ENCODE data around the gene COL23A1. TPM values are rescaled to one million over a fixed set of nuclear protein-coding genes. Genes with fewer than 3 reads are reported as not detected.
A peak's percentile ranks its signal among the peaks of the same experiment; 100 is the strongest.

Gene COL23A1
- total RNA-seq, 2 donors from 2014 or later: 0.17 to 0.19 TPM

GRCh38 chr5:178544166-178544834 is 45.9 kb downstream of the COL23A1 start:
- ATAC-seq: no peak
- H3K9me3 Mint-ChIP-seq: no peaks in the 10 kb centered on the region
- H3K36me3 Mint-ChIP-seq: no peaks in the 10 kb centered on the region
- DNase-seq (ENCODE audit: low spot score): no peak
- no peak overlapping the region for H3K27ac Mint-ChIP-seq
- H3K4me1 Mint-ChIP-seq (ENCODE audit: low read depth in 2 of 2): peaks cover 0 to 4% of the 10 kb centered on the region in 2 donors
- H3K27me3 Mint-ChIP-seq: peaks cover 0 to 2% of the 10 kb centered on the region in 2 donors
- no peak overlapping the region for H3K4me3 Mint-ChIP-seq

GRCh38 chr5:178542455-178542854 is 47.7 kb downstream of the COL23A1 start:
- H3K27me3 Mint-ChIP-seq: peaks cover 0 to 6% of the 10 kb centered on the region in 2 donors
- no peaks in the 10 kb centered on the region for H3K4me1 Mint-ChIP-seq (ENCODE audit: low read depth in 2 of 2)
- no peaks in the 10 kb centered on the region for H3K36me3 Mint-ChIP-seq
- H3K27ac Mint-ChIP-seq: no peak overlapping the region
- H3K9me3 Mint-ChIP-seq: no peaks in the 10 kb centered on the region
- H3K4me3 Mint-ChIP-seq: no peak overlapping the region
- DNase-seq (ENCODE audit: low spot score) (no peak), ATAC-seq (no peak)

- Mint-ChIP-seq H3K4me3 (no peak overlapping the region), H3K27ac (no peak overlapping the region), H3K27me3 (peaks cover 0 to 6% of the 10 kb centered on the region in 2 donors), H3K9me3 (no peaks in the 10 kb centered on the region), H3K36me3 (no peaks in the 10 kb centered on the region), H3K4me1 (ENCODE audit: low read depth in 2 of 2) (no peaks in the 10 kb centered on the region)
- no peak for ATAC-seq
- DNase-seq (ENCODE audit: low spot score): no peak
These were observed 49.7 kb downstream of the COL23A1 start for GRCh38 chr5:178540526-178540925.

- Mint-ChIP-seq H3K27me3 (peaks cover 0 to 6% of the 10 kb centered on the region in 2 donors), H3K4me3 (no peak overlapping the region), H3K36me3 (no peaks in the 10 kb centered on the region), H3K4me1 (ENCODE audit: low read depth in 2 of 2) (no peaks in the 10 kb centered on the region), H3K27ac (no peak overlapping the region), H3K9me3 (no peaks in the 10 kb centered on the region)
- DNase-seq (ENCODE audit: low spot score): no peak
- no peak for ATAC-seq
These were observed 51.4 kb downstream of the COL23A1 start for GRCh38 chr5:178538741-178539229.

- DNase-seq (ENCODE audit: low spot score) (no peak), ATAC-seq (peak; percentile 8 to 50)
- H3K9me3 Mint-ChIP-seq: no peaks in the 10 kb centered on the region
- no peaks in the 10 kb centered on the region for H3K4me1 Mint-ChIP-seq (ENCODE audit: low read depth in 2 of 2)
- H3K4me3 Mint-ChIP-seq: no peak overlapping the region
- no peaks in the 10 kb centered on the region for H3K36me3 Mint-ChIP-seq
- no peak overlapping the region for H3K27ac Mint-ChIP-seq
- H3K27me3 Mint-ChIP-seq: peaks cover 0 to 6% of the 10 kb centered on the region in 2 donors
These were observed 52.5 kb downstream of the COL23A1 start for GRCh38 chr5:178537467-178538371.

- H3K27ac Mint-ChIP-seq: no peak overlapping the region
- DNase-seq (ENCODE audit: low spot score) (no peak), ATAC-seq (peak; percentile 26 to 37)
- peaks cover 0 to 3% of the 10 kb centered on the region in 2 donors for H3K27me3 Mint-ChIP-seq
- H3K4me1 Mint-ChIP-seq (ENCODE audit: low read depth in 2 of 2): no peaks in the 10 kb centered on the region
- no peak overlapping the region for H3K4me3 Mint-ChIP-seq
- no peaks in the 10 kb centered on the region for H3K9me3 Mint-ChIP-seq
- H3K36me3 Mint-ChIP-seq: no peaks in the 10 kb centered on the region
These were observed 53.4 kb downstream of the COL23A1 start for GRCh38 chr5:178536541-178537466.

GRCh38 chr5:178535299-178536175 is 54.7 kb downstream of the COL23A1 start:
- H3K4me1 Mint-ChIP-seq (ENCODE audit: low read depth in 2 of 2): no peaks in the 10 kb centered on the region
- DNase-seq (ENCODE audit: low spot score) (no peak), ATAC-seq (peak in 1 of 2 donors; percentile 17)
- no peak overlapping the region for H3K27ac Mint-ChIP-seq
- H3K9me3 Mint-ChIP-seq: no peaks in the 10 kb centered on the region
- peaks cover 0 to 3% of the 10 kb centered on the region in 2 donors for H3K27me3 Mint-ChIP-seq
- no peaks in the 10 kb centered on the region for H3K36me3 Mint-ChIP-seq
- no peak overlapping the region for H3K4me3 Mint-ChIP-seq

GRCh38 chr5:178533136-178533535 is 57.1 kb downstream of the COL23A1 start:
- H3K27me3 Mint-ChIP-seq: peaks cover 0 to 3% of the 10 kb centered on the region in 2 donors
- H3K27ac Mint-ChIP-seq: no peak overlapping the region
- no peak overlapping the region for H3K4me3 Mint-ChIP-seq
- H3K36me3 Mint-ChIP-seq: no peaks in the 10 kb centered on the region
- ATAC-seq (no peak), DNase-seq (ENCODE audit: low spot score) (no peak)
- H3K9me3 Mint-ChIP-seq: no peaks in the 10 kb centered on the region
- H3K4me1 Mint-ChIP-seq (ENCODE audit: low read depth in 2 of 2): no peaks in the 10 kb centered on the region

- ATAC-seq (no peak), DNase-seq (ENCODE audit: low spot score) (no peak)
- no peak overlapping the region for H3K27ac Mint-ChIP-seq
- no peaks in the 10 kb centered on the region for H3K4me1 Mint-ChIP-seq (ENCODE audit: low read depth in 2 of 2)
- no peaks in the 10 kb centered on the region for H3K27me3 Mint-ChIP-seq
- H3K36me3 Mint-ChIP-seq: no peaks in the 10 kb centered on the region
- no peak overlapping the region for H3K4me3 Mint-ChIP-seq
- no peaks in the 10 kb centered on the region for H3K9me3 Mint-ChIP-seq
These were observed 57.5 kb downstream of the COL23A1 start for GRCh38 chr5:178532666-178533065.

- no peak for DNase-seq (ENCODE audit: low spot score)
- H3K27me3 Mint-ChIP-seq: no peaks in the 10 kb centered on the region
- no peak overlapping the region for H3K27ac Mint-ChIP-seq
- H3K36me3 Mint-ChIP-seq: no peaks in the 10 kb centered on the region
- no peaks in the 10 kb centered on the region for H3K9me3 Mint-ChIP-seq
- no peaks in the 10 kb centered on the region for H3K4me1 Mint-ChIP-seq (ENCODE audit: low read depth in 2 of 2)
- no peak overlapping the region for H3K4me3 Mint-ChIP-seq
- no peak for ATAC-seq
These were observed 58.0 kb downstream of the COL23A1 start for GRCh38 chr5:178532236-178532635.

GRCh38 chr5:178531786-178532185 is 58.4 kb downstream of the COL23A1 start:
- ATAC-seq (no peak), DNase-seq (ENCODE audit: low spot score) (no peak)
- Mint-ChIP-seq H3K36me3 (no peaks in the 10 kb centered on the region), H3K4me1 (ENCODE audit: low read depth in 2 of 2) (no peaks in the 10 kb centered on the region), H3K27me3 (no peaks in the 10 kb centered on the region), H3K27ac (no peak overlapping the region), H3K9me3 (no peaks in the 10 kb centered on the region), H3K4me3 (no peak overlapping the region)

GRCh38 chr5:178530526-178530925 is 59.7 kb downstream of the COL23A1 start:
- H3K4me1 Mint-ChIP-seq (ENCODE audit: low read depth in 2 of 2): no peaks in the 10 kb centered on the region
- no peak overlapping the region for H3K4me3 Mint-ChIP-seq
- no peaks in the 10 kb centered on the region for H3K9me3 Mint-ChIP-seq
- no peaks in the 10 kb centered on the region for H3K36me3 Mint-ChIP-seq
- H3K27me3 Mint-ChIP-seq: no peaks in the 10 kb centered on the region
- no peak overlapping the region for H3K27ac Mint-ChIP-seq
- ATAC-seq (no peak), DNase-seq (ENCODE audit: low spot score) (no peak)

GRCh38 chr5:178529080-178529479 is 61.1 kb downstream of the COL23A1 start:
- Mint-ChIP-seq H3K4me1 (ENCODE audit: low read depth in 2 of 2) (no peaks in the 10 kb centered on the region), H3K9me3 (no peaks in the 10 kb centered on the region)

More at GRCh38 chr5:178529080-178529479, 61.1 kb downstream of the COL23A1 start:
- DNase-seq (ENCODE audit: low spot score) (no peak), ATAC-seq (no peak)
- no peak overlapping the region for H3K4me3 Mint-ChIP-seq
- no peaks in the 10 kb centered on the region for H3K36me3 Mint-ChIP-seq
- no peaks in the 10 kb centered on the region for H3K27me3 Mint-ChIP-seq
- H3K27ac Mint-ChIP-seq: no peak overlapping the region
